OCI-LY3 (cell line): ENCODE data around the gene IFNGR2.

Experiments
- CTCF ChIP-seq: fragments of 200-600, 300-600 bp; sonication (generic); IDR thresholded peaks from 2 replicates; pipeline ENCODE4 v1.5.1; 2014; ENCODE audit warnings: antibody characterized with exemption, low read length, low read depth
- EZH2phosphoT487 ChIP-seq: fragments of 200-600 bp; shearing (Covaris generic); IDR thresholded peaks from 2 replicates; pipeline ENCODE4 v1.6.1; 2018; ENCODE audit warnings: antibody characterized with exemption, mixed run types, low read depth

- TF ChIP-seq CTCF = no peak
- no peak for TF ChIP-seq EZH2phosphoT487
Observed at GRCh38 chr21:33368124-33368523, 35.1 kb upstream of the IFNGR2 start.
